Caco-2 (cell line): ENCODE data around the gene LARP7. TPM values are rescaled to one million over a fixed set of nuclear protein-coding genes. Genes with fewer than 3 reads are reported as not detected.

ENCODE experiments used
- Bru-seq: library from RNA; stranded (reverse); fragments of 400-500 nt; gene quantifications from one replicate; lab custom pipeline; 2021; lab: Mats Ljungman, UMichigan
- BruChase-seq, 2 experiments: library from RNA; stranded (reverse); fragments of 400-500 nt; gene quantifications; one replicate each; lab custom pipeline; 2021; lab: Mats Ljungman, UMichigan
- BruUV-seq: library from RNA; stranded (reverse); fragments of 400-500 nt; replicated peaks from 2 replicates; lab custom pipeline; 2021; lab: Mats Ljungman, UMichigan
- CTCF ChIA-PET: fragments of 300-600 bp; sonication (Branson Sonifier 250); formaldehyde crosslinking; loops from one replicate; lab custom pipeline; 2022; ENCODE audit warnings: antibody characterized with exemption; lab: Charles Lee
- POLR2A ChIA-PET: fragments of 300-600 bp; sonication (Branson Sonifier 250); formaldehyde crosslinking; loops from one replicate; lab custom pipeline; 2022; ENCODE audit warnings: antibody characterized with exemption; lab: Charles Lee
- DNase-seq, 2 experiments: peaks; one replicate each; pipeline versions ENCODE4 v3.0.0 to v3.0.0-alpha.2; 2020 to 2022
- H3K27me3 ChIP-seq: replicated peaks from 2 replicates; pipeline ENCODE4 v1.6.0; 2011; ENCODE audit warnings: low read length; ENCODE audit not compliant: control insufficient read depth, insufficient read depth
- H3K36me3 ChIP-seq: 2 replicates; pipeline ENCODE4 v1.5.1; 2011; ENCODE audit warnings: low read length; ENCODE audit not compliant: control insufficient read depth, insufficient read depth
- H3K4me1 ChIP-seq: fragments of 250-450 bp; sonication (Bioruptor Pico); 2 replicates; pipeline ENCODE4 v1.5.1; 2020; ENCODE audit warnings: mild to moderate bottlenecking
- H3K4me3 ChIP-seq: 2 replicates; pipeline ENCODE4 v1.5.1; 2011; ENCODE audit warnings: low read depth, mild to moderate bottlenecking, control low read depth, low read length
- H3K9me3 ChIP-seq: fragments of 250-450 bp; sonication (Bioruptor Pico); 2 replicates; pipeline ENCODE4 v1.5.1; 2020; ENCODE audit warnings: mild to moderate bottlenecking, moderate library complexity
- H3K27ac Mint-ChIP-seq: one replicate; pipeline ENCODE4 v1.8.0; 2022; ENCODE audit warnings: mixed read lengths; ENCODE audit not compliant: unreplicated experiment
- H3K27me3 Mint-ChIP-seq: one replicate; pipeline ENCODE4 v1.8.0; 2022; ENCODE audit warnings: mixed read lengths; ENCODE audit not compliant: insufficient read depth, unreplicated experiment
- H3K36me3 Mint-ChIP-seq: one replicate; pipeline ENCODE4 v1.8.0; 2022; ENCODE audit warnings: mild to moderate bottlenecking, mixed read lengths; ENCODE audit not compliant: insufficient read depth, unreplicated experiment
- H3K4me1 Mint-ChIP-seq: one replicate; pipeline ENCODE4 v1.8.0; 2022; ENCODE audit warnings: low read depth, mixed read lengths; ENCODE audit not compliant: unreplicated experiment
- H3K4me3 Mint-ChIP-seq: one replicate; pipeline ENCODE4 v1.8.0; 2022; ENCODE audit warnings: mild to moderate bottlenecking, moderate library complexity, mixed read lengths; ENCODE audit not compliant: unreplicated experiment
- H3K9me3 Mint-ChIP-seq: one replicate; pipeline ENCODE4 v1.8.0; 2022; ENCODE audit warnings: mixed read lengths; ENCODE audit not compliant: unreplicated experiment
- CTCF ChIP-seq, 2 experiments: fragments of 200-600 bp in 1 of 2; IDR thresholded peaks; 1 replicate in 1 of 2; 2 replicates in 1 of 2; pipeline versions ENCODE4 v1.5.1 to v1.8.0; 2011 to 2022; ENCODE audit warnings: antibody characterized with exemption in 1 of 2, control low read depth in 1 of 2, inconsistent platforms in 1 of 2, low read depth in 1 of 2, low read length in 1 of 2, mild to moderate bottlenecking in 1 of 2, moderate library complexity in 1 of 2; ENCODE audit not compliant: insufficient read depth in 1 of 2, severe bottlenecking in 1 of 2, unreplicated experiment in 1 of 2
- intact Hi-C: fragments of 100-400 bp; cut with micrococcal nuclease; formaldehyde crosslinking; loops from one replicate; pipeline ENCODE4 v1.10.0; 2022; ENCODE audit not compliant: unreplicated experiment
- long read RNA-seq: library from polyadenylated mRNA; stranded (forward); transcript quantifications from one replicate; pipeline ENCODE4 v2.0.0, GENCODE V29; 2022
- total RNA-seq: library from RNA; stranded (reverse); gene quantifications from 2 replicates; pipeline ENCODE4 v1.2.3, GENCODE V29; 2022

LARP7 gene
- total RNA-seq (35.7 and 38.0 TPM in 2 replicates), Bru-seq, nascent RNA (percentile 85 among the genes with signal in this experiment), BruChase-seq, experiment 1, labeled RNA remaining after a 2-hour chase (percentile 83 among the genes with signal in this experiment), BruChase-seq, experiment 2, labeled RNA remaining after a 6-hour chase (percentile 88 among the genes with signal in this experiment)
- long read RNA-seq, transcript LARP7-201 (13 exons, 2,164 nt), result minor isoform, 19 of 76 reads
- long read RNA-seq, transcript LARP7-211 (13 exons, 2,020 nt), result minor isoform, 6 of 76 reads
- long read RNA-seq, transcript LARP7-202 (13 exons, 2,286 nt), result major isoform, 21 of 76 reads
- long read RNA-seq, partial matches to known transcripts, result 4 of 76 reads
- long read RNA-seq, other reads (novel, unspliced or antisense), result 26 of 76 reads

DNA sequence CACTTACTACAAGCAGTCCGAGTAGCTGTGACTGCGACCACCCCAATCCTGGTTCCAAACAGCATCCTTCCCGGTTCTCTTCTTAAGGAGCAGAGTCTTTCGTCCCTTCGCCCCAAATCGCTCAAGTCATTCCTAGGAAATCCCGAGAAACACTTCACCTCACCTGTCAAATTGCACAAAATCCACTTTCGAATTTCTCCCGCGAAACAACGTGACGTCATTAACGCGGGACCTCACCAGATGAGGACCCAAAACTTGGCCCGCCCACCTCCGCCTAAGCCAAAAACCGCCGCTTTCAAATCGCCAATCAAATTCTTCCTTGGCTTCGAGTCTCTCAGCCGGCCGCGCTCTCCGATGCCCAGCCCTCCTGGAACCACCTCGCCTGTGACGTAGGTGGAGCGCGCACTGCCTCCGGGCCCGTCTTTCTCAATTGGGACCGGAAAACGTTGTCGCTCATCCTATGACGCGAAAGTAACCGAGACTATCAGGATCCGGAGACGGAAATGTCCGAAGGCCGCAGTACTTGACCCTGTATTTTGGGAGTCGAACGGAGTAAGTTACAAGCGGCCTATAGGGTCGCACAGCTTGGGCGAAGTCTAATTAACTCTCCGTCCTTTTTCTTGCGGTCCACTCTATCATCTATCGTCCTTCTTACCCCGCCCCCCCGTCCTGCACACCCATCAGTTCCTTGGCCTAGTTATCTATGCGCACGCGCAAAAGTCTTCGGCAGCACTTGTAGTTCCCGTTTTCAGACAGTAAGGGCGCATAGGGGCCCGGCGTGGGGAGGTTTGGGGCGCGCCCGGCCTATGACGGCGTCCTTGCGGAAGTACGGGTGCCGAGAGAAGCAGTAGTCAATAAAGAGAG is at the start of gene LARP7, which contains the start of gene ZGRF1:
LARP7 (plus strand) TSS at position 456 of the 864 bp plus-strand sequence. CDS start 7,527 bp downstream, outside the sequence.
ZGRF1 (minus strand) TSS at position 222 of the 864 bp plus-strand sequence. CDS start 3,733 bp downstream, outside the sequence.
- no peaks in the 10 kb centered on the region for H3K27me3 Mint-ChIP-seq
- POLR2A ChIA-PET, result interaction anchor here (0.6 kb wide), 2 partner anchors 74 to 220 kb away, joined by 3 read pairs; no protein-coding TSS in a partner anchor
- peak; percentile 96 to 98 for DNase-seq
- Histone ChIP-seq H3K27me3 (no peaks in the 10 kb centered on the region), H3K4me1 (peaks cover 7% of the 10 kb centered on the region; the same call in 1 of the 2 replicates), H3K9me3 (no peaks in the 10 kb centered on the region), H3K36me3 (no peaks in the 10 kb centered on the region), H3K4me3 (peak within 1 kb of the TSS; percentile 78)
- no peaks in the 10 kb centered on the region for H3K36me3 Mint-ChIP-seq
- intact Hi-C loops, result loop anchor here (2.0 to 10.0 kb wide), 3 partner anchors 68 to 458 kb away; no protein-coding TSS in a partner anchor
- no TSS peak for BruUV-seq
- CTCF ChIA-PET, result interaction anchor here (1.8 kb wide), 1 partner anchor 128 kb away, joined by 4 read pairs; no protein-coding TSS in a partner anchor
- no peaks in the 10 kb centered on the region for H3K9me3 Mint-ChIP-seq
- peak; percentile 59 to 65 for TF ChIP-seq CTCF (IDR thresholded peaks at IDR 0.05; ENCODE audit: insufficient read depth in 1 of 2, low read depth in 1 of 2, low read length in 1 of 2, severe bottlenecking in 1 of 2, unreplicated experiment in 1 of 2)
- H3K4me1 Mint-ChIP-seq, result no peaks in the 10 kb centered on the region
- H3K4me3 Mint-ChIP-seq, result no peak within 1 kb of the TSS
- no peak within 1 kb of the TSS for H3K27ac Mint-ChIP-seq

DNA sequence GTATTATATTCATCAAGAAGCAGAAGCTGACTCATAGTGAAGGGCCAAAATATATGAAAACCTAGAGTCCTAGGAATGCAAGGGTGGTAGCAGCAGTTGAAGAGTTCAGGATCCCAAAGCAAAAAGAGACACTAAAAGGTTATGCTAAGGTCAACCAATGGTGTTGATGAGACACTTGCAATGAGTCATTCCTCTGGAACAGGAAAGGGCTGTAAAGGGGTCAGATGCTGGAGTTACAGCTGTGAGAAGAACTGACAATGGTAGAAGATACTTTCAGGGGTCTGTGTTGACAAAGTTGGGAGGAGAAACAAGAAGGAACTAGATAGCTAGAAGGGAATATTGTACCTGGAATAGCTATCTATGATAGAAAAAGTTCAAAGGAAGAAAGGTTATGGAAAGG is 47.7 kb upstream of the LARP7 start:
- H3K27me3 Mint-ChIP-seq, result no peaks in the 10 kb centered on the region
- ChIA-PET POLR2A (no interaction called here), CTCF (no interaction called here)
- H3K36me3 Mint-ChIP-seq, result peaks cover 6% of the 10 kb centered on the region
- H3K27ac Mint-ChIP-seq, result no peak overlapping the region
- H3K27me3 ChIP-seq, result no peaks in the 10 kb centered on the region
- no peak for DNase-seq
- H3K9me3 ChIP-seq, result no peaks in the 10 kb centered on the region
- peaks cover 18% of the 10 kb centered on the region for H3K9me3 Mint-ChIP-seq
- no peak overlapping the region for H3K4me3 Mint-ChIP-seq
- no peak overlapping the region for H3K4me3 ChIP-seq
- intact Hi-C loops, result no loop called here
- H3K36me3 ChIP-seq, result no peaks in the 10 kb centered on the region
- TF ChIP-seq CTCF (IDR thresholded peaks at IDR 0.05; ENCODE audit: insufficient read depth in 1 of 2, low read depth in 1 of 2, low read length in 1 of 2, severe bottlenecking in 1 of 2, unreplicated experiment in 1 of 2), result no peak
- BruUV-seq, result no TSS peak
- H3K4me1 Mint-ChIP-seq, result peaks cover 18% of the 10 kb centered on the region
- H3K4me1 ChIP-seq, result no peaks in the 10 kb centered on the region

DNA sequence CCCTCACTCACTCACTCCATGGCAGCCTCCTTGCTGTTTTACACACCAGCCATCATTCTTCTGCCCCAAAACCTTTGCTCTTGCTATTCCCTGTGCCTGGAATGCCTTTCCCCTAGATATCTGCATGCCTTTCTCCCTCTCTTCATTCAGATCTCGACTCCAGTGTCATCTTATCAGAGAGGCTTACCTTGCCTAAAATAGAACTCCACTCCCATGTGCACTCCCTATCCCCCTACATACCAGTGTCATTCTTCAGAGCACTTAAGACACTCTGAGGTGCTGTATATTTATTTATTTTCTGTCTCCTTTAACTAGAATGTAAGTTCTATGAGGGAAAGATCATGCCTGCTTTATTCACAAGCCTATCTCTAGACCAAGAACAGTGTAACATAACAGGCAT is 45.4 kb upstream of the LARP7 start:
- BruUV-seq, result no TSS peak
- Mint-ChIP-seq H3K27ac (no peak overlapping the region), H3K36me3 (peaks cover 6% of the 10 kb centered on the region), H3K27me3 (no peaks in the 10 kb centered on the region), H3K4me3 (no peak overlapping the region), H3K4me1 (peaks cover 18% of the 10 kb centered on the region), H3K9me3 (peaks cover 18% of the 10 kb centered on the region)
- ChIA-PET POLR2A (no interaction called here), CTCF (interaction anchor here (0.7 kb wide), 1 partner anchor 57 kb away, joined by 5 read pairs; no protein-coding TSS in a partner anchor)
- no peak for TF ChIP-seq CTCF (IDR thresholded peaks at IDR 0.05; ENCODE audit: insufficient read depth in 1 of 2, low read depth in 1 of 2, low read length in 1 of 2, severe bottlenecking in 1 of 2, unreplicated experiment in 1 of 2)
- intact Hi-C loops, result no loop called here
- H3K4me3 ChIP-seq, result no peak overlapping the region
- H3K4me1 ChIP-seq, result no peaks in the 10 kb centered on the region
- no peaks in the 10 kb centered on the region for H3K36me3 ChIP-seq
- H3K9me3 ChIP-seq, result no peaks in the 10 kb centered on the region
- DNase-seq, result no peak
- H3K27me3 ChIP-seq, result no peaks in the 10 kb centered on the region
